ENCODE data around the gene CEP72. TPM values are rescaled to one million over a fixed set of nuclear protein-coding genes. Genes with fewer than 3 reads are reported as not detected.

Gene CEP72
- total RNA-seq, 1 experiment from 2014 or later: 33.2 TPM

GRCh38 chr5:683551-684481, 71.7 kb downstream of the CEP72 start:
- Histone ChIP-seq H3K27ac (ENCODE audit: low read length) (no peak overlapping the region), H3K4me1 (ENCODE audit: control insufficient read depth, insufficient read depth, low read length) (no peaks in the 10 kb centered on the region), H3K4me3 (ENCODE audit: low read depth in 2 of 2, low read length in 2 of 2) (no peak overlapping the region), H3K9me3 (ENCODE audit: control insufficient read depth, insufficient read depth, low read depth, low read length) (no peaks in the 10 kb centered on the region), H3K27me3 (ENCODE audit: control insufficient read depth, insufficient read depth, low read length) (no peaks in the 10 kb centered on the region), H3K36me3 (ENCODE audit: control insufficient read depth, insufficient read depth, low read length) (no peaks in the 10 kb centered on the region)
- DNase-seq (ENCODE audit: low read depth, low spot score) (no peak), ATAC-seq (no peak)
- intact Hi-C loops (cut with micrococcal nuclease; ENCODE audit: unreplicated experiment): loop anchor here (10.0 kb wide), 1 partner anchor 91 kb away; no protein-coding TSS in a partner anchor
- CTCF ChIA-PET: no interaction called here
- TF ChIP-seq, protein P1, sequence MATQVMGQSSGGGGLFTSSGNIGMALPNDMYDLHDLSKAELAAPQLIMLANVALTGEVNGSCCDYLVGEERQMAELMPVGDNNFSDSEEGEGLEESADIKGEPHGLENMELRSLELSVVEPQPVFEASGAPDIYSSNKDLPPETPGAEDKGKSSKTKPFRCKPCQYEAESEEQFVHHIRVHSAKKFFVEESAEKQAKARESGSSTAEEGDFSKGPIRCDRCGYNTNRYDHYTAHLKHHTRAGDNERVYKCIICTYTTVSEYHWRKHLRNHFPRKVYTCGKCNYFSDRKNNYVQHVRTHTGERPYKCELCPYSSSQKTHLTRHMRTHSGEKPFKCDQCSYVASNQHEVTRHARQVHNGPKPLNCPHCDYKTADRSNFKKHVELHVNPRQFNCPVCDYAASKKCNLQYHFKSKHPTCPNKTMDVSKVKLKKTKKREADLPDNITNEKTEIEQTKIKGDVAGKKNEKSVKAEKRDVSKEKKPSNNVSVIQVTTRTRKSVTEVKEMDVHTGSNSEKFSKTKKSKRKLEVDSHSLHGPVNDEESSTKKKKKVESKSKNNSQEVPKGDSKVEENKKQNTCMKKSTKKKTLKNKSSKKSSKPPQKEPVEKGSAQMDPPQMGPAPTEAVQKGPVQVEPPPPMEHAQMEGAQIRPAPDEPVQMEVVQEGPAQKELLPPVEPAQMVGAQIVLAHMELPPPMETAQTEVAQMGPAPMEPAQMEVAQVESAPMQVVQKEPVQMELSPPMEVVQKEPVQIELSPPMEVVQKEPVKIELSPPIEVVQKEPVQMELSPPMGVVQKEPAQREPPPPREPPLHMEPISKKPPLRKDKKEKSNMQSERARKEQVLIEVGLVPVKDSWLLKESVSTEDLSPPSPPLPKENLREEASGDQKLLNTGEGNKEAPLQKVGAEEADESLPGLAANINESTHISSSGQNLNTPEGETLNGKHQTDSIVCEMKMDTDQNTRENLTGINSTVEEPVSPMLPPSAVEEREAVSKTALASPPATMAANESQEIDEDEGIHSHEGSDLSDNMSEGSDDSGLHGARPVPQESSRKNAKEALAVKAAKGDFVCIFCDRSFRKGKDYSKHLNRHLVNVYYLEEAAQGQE (IDR thresholded peaks at IDR 0.05; ENCODE audit: insufficient read depth in 1 of 2, low read depth in 2 of 2, low read length in 1 of 2): no peak
- TF ChIP-seq, protein P2, sequence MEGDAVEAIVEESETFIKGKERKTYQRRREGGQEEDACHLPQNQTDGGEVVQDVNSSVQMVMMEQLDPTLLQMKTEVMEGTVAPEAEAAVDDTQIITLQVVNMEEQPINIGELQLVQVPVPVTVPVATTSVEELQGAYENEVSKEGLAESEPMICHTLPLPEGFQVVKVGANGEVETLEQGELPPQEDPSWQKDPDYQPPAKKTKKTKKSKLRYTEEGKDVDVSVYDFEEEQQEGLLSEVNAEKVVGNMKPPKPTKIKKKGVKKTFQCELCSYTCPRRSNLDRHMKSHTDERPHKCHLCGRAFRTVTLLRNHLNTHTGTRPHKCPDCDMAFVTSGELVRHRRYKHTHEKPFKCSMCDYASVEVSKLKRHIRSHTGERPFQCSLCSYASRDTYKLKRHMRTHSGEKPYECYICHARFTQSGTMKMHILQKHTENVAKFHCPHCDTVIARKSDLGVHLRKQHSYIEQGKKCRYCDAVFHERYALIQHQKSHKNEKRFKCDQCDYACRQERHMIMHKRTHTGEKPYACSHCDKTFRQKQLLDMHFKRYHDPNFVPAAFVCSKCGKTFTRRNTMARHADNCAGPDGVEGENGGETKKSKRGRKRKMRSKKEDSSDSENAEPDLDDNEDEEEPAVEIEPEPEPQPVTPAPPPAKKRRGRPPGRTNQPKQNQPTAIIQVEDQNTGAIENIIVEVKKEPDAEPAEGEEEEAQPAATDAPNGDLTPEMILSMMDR (IDR thresholded peaks at IDR 0.05): no peak
- TF ChIP-seq SIN3A (IDR thresholded peaks at IDR 0.05; ENCODE audit: borderline replicate concordance, insufficient read depth, low read depth, low read length): no peak
- no peak for TF ChIP-seq POLR2AphosphoS5 (IDR thresholded peaks at IDR 0.05; ENCODE audit: low read depth, low read length)
- no peak for TF ChIP-seq TCF7L2 (IDR thresholded peaks at IDR 0.05; ENCODE audit: low read depth, low read length)
- in situ Hi-C loops (cut with HindIII; ENCODE audit: low pct_unique_long_range_greater_than_20kb, low sequenced_read_pairs): no loop called here
- BruUV-seq (replicated peaks): no TSS peak
- POLR2A ChIA-PET: no interaction called here

DNA sequence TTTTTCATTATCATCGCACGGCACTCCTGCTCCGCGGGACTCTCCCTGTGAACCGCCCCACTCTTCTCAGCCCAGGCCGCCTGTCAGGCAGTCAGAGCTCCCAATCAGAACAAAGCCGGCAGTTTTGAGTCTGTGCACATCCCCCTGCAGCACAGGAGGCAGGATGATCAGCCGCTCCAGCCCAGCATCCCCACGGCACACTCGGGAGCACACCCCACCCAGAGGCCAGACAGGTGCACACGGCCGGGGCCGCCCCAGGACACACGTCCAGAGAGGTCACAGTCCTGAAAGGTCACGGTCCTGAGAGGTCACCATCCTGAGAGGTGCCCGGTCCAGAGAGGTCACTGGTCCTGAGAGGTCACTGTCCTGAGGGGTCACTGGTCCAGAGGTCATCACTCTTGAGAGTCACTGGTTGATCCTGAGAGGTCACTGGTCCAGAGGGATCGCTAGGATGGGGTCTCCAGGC, 72.6 kb downstream of the CEP72 start:
- Histone ChIP-seq H3K4me1 (ENCODE audit: control insufficient read depth, insufficient read depth, low read length) (no peaks in the 10 kb centered on the region), H3K9me3 (ENCODE audit: control insufficient read depth, insufficient read depth, low read depth, low read length) (no peaks in the 10 kb centered on the region), H3K27ac (ENCODE audit: low read length) (no peak overlapping the region), H3K36me3 (ENCODE audit: control insufficient read depth, insufficient read depth, low read length) (no peaks in the 10 kb centered on the region), H3K4me3 (ENCODE audit: low read depth in 2 of 2, low read length in 2 of 2) (no peak overlapping the region), H3K27me3 (ENCODE audit: control insufficient read depth, insufficient read depth, low read length) (no peaks in the 10 kb centered on the region)
- ChIA-PET CTCF (no interaction called here), POLR2A (no interaction called here)
- TF ChIP-seq TCF7L2 (IDR thresholded peaks at IDR 0.05; ENCODE audit: low read depth, low read length) (no peak), POLR2AphosphoS5 (IDR thresholded peaks at IDR 0.05; ENCODE audit: low read depth, low read length) (no peak), SIN3A (IDR thresholded peaks at IDR 0.05; ENCODE audit: borderline replicate concordance, insufficient read depth, low read depth, low read length) (no peak)
- TF ChIP-seq, protein P2 (IDR thresholded peaks at IDR 0.05): no peak
- TF ChIP-seq, protein P1 (IDR thresholded peaks at IDR 0.05; ENCODE audit: insufficient read depth in 1 of 2, low read depth in 2 of 2, low read length in 1 of 2): no peak
- ATAC-seq (no peak), DNase-seq (ENCODE audit: low read depth, low spot score) (no peak)
- intact Hi-C loops (cut with micrococcal nuclease; ENCODE audit: unreplicated experiment): loop anchor here (10.0 kb wide), 1 partner anchor 90 kb away; no protein-coding TSS in a partner anchor
- in situ Hi-C loops (cut with HindIII; ENCODE audit: low pct_unique_long_range_greater_than_20kb, low sequenced_read_pairs): no loop called here
- no TSS peak for BruUV-seq (replicated peaks)
